Measurements from ENCODE around the gene ADRB1. TPM values are rescaled to one million over a fixed set of nuclear protein-coding genes. Genes with fewer than 3 reads are reported as not detected.

ADRB1 gene
- total and polyA plus RNA-seq, 4 donors: 6.6 to 21.4 (median 7.9) TPM

DNA sequence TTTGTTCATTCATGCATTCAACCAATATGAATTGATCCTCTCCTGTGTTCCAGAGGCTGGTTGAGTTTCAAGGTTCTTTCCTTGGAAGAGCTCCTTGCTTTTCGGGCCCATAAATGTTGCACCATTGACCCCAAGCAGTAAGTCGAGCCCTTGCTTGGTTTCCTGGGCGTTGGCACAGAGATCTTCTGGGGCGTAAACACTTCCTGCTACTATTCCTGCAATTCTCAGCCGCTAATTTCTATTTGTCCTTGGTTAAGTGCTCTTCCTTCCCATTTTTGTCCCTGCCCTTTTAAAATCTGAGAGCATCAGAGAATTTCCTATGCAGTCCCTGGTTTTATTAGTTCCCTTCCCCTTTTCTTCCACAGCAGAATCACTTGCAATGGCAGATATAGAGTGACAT is 44.1 kb upstream of the ADRB1 start:
- Histone ChIP-seq H3K9ac (ENCODE audit: insufficient read depth in 1 of 2, low read length in 2 of 2) (no peak overlapping the region), H3K27ac (ENCODE audit: low read depth in 1 of 2, low read length in 1 of 2) (no peak overlapping the region), H3K9me3 (ENCODE audit: control insufficient read depth in 4 of 4, insufficient read depth in 3 of 4, low read length in 3 of 4) (no peaks in the 10 kb centered on the region), H3K4me1 (ENCODE audit: control insufficient read depth in 5 of 5, insufficient read depth in 5 of 5, low read length in 5 of 5) (no peaks in the 10 kb centered on the region), H3K36me3 (ENCODE audit: control insufficient read depth in 4 of 4, insufficient read depth in 4 of 4, low read length in 4 of 4) (no peaks in the 10 kb centered on the region), H3K4me3 (no peak overlapping the region), H3K27me3 (ENCODE audit: control insufficient read depth in 3 of 3, insufficient read depth in 3 of 3, low read length in 2 of 3) (no peaks in the 10 kb centered on the region)
- no peak for ATAC-seq (ENCODE audit: insufficient read depth, low FRiP score)
- 18 to 36% methylated on average over 5 of the region's 5 CpGs for WGBS, 2 donors
- no peak for DNase-seq
- TF ChIP-seq, protein P1, sequence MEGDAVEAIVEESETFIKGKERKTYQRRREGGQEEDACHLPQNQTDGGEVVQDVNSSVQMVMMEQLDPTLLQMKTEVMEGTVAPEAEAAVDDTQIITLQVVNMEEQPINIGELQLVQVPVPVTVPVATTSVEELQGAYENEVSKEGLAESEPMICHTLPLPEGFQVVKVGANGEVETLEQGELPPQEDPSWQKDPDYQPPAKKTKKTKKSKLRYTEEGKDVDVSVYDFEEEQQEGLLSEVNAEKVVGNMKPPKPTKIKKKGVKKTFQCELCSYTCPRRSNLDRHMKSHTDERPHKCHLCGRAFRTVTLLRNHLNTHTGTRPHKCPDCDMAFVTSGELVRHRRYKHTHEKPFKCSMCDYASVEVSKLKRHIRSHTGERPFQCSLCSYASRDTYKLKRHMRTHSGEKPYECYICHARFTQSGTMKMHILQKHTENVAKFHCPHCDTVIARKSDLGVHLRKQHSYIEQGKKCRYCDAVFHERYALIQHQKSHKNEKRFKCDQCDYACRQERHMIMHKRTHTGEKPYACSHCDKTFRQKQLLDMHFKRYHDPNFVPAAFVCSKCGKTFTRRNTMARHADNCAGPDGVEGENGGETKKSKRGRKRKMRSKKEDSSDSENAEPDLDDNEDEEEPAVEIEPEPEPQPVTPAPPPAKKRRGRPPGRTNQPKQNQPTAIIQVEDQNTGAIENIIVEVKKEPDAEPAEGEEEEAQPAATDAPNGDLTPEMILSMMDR (IDR thresholded peaks at IDR 0.05; ENCODE audit: control extremely low read depth, extremely low read depth): no peak

DNA sequence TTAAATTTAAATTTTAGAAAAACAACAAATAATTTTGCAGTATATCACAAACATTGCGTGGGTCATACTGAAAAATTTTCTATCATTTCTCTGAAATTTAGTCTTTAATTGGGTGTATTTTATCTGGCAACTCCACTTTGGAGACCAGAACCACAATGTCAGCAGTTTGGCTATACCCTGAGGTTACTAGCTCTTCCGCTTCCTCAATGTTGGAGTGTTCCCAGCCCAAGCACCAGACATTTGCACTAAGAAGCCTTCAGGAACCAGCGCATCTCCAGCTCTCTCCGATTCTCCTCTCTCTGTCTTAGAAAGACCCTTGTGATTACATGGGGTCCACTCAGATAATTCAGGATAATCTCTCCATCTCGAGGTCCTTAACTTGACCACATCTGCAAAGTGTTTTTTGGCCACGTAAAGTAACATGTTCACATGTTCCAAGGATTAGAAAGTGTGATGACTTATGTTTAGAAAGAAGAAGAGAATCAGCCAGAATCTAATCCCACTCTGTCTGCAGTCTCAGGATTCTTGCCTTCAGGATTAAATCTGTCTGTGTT is 43.1 kb upstream of the ADRB1 start:
- TF ChIP-seq, protein P1 (IDR thresholded peaks at IDR 0.05; ENCODE audit: control extremely low read depth, extremely low read depth): no peak
- Histone ChIP-seq H3K27me3 (ENCODE audit: control insufficient read depth in 3 of 3, insufficient read depth in 3 of 3, low read length in 2 of 3) (no peaks in the 10 kb centered on the region), H3K4me3 (no peak overlapping the region), H3K36me3 (ENCODE audit: control insufficient read depth in 4 of 4, insufficient read depth in 4 of 4, low read length in 4 of 4) (no peaks in the 10 kb centered on the region), H3K4me1 (ENCODE audit: control insufficient read depth in 5 of 5, insufficient read depth in 5 of 5, low read length in 5 of 5) (no peaks in the 10 kb centered on the region), H3K9me3 (ENCODE audit: control insufficient read depth in 4 of 4, insufficient read depth in 3 of 4, low read length in 3 of 4) (no peaks in the 10 kb centered on the region), H3K27ac (ENCODE audit: low read depth in 1 of 2, low read length in 1 of 2) (no peak overlapping the region), H3K9ac (ENCODE audit: insufficient read depth in 1 of 2, low read length in 2 of 2) (no peak overlapping the region)
- ATAC-seq (ENCODE audit: insufficient read depth, low FRiP score) (no peak), DNase-seq (no peak)
- WGBS, 2 donors: 89 to 92% methylated on average over 6 of the region's 6 CpGs

GRCh38 chr10:114002422-114002821 is 41.2 kb upstream of the ADRB1 start:
- TF ChIP-seq, protein P1 (IDR thresholded peaks at IDR 0.05; ENCODE audit: control extremely low read depth, extremely low read depth): no peak
- Histone ChIP-seq H3K9ac (ENCODE audit: insufficient read depth in 1 of 2, low read length in 2 of 2) (no peak overlapping the region), H3K9me3 (ENCODE audit: control insufficient read depth in 4 of 4, insufficient read depth in 3 of 4, low read length in 3 of 4) (no peaks in the 10 kb centered on the region), H3K36me3 (ENCODE audit: control insufficient read depth in 4 of 4, insufficient read depth in 4 of 4, low read length in 4 of 4) (no peaks in the 10 kb centered on the region), H3K27me3 (ENCODE audit: control insufficient read depth in 3 of 3, insufficient read depth in 3 of 3, low read length in 2 of 3) (no peaks in the 10 kb centered on the region), H3K27ac (ENCODE audit: low read depth in 1 of 2, low read length in 1 of 2) (no peak overlapping the region), H3K4me3 (no peak overlapping the region), H3K4me1 (ENCODE audit: control insufficient read depth in 5 of 5, insufficient read depth in 5 of 5, low read length in 5 of 5) (no peaks in the 10 kb centered on the region)
- DNase-seq (no peak), ATAC-seq (ENCODE audit: insufficient read depth, low FRiP score) (no peak)
- 83 to 84% methylated on average over 7 of the region's 7 CpGs for WGBS, 2 donors
